K562 (cell line): Measurements from ENCODE around the gene MAGIX. TPM values are rescaled to one million over a fixed set of nuclear protein-coding genes. Genes with fewer than 3 reads are reported as not detected.
A peak's percentile ranks its signal among the peaks of the same experiment; 100 is the strongest.

Source experiments
- DACH1 ChIP-seq: fragments of 450-650 bp; IDR thresholded peaks from 2 replicates; pipeline ENCODE4 v1.6.1; 2018; ENCODE audit not compliant: partially characterized antibody
- HCFC1 ChIP-seq: IDR thresholded peaks from 2 replicates; pipeline ENCODE4 v1.6.1; 2012; ENCODE audit warnings: low read depth, low read length, improper control_type of control experiment
- HIVEP1 ChIP-seq: fragments of 250-450 bp; sonication (Bioruptor Pico); IDR thresholded peaks from 2 replicates; pipeline ENCODE4 v1.4.0; 2020; ENCODE audit warnings: mild to moderate bottlenecking
- PRMT5 ChIP-seq: sonication (generic); formaldehyde crosslinking; IDR thresholded peaks from 2 replicates; pipeline ENCODE4 v1.5.0; 2020; ENCODE audit warnings: missing genetic modification reagents
- RBFOX2 ChIP-seq: fragments of 200-400 bp; formaldehyde crosslinking; IDR thresholded peaks from 2 replicates; pipeline ENCODE4 v1.6.1; 2017; ENCODE audit warnings: low read depth, mild to moderate bottlenecking, low read length, moderate library complexity
- SMAD1 ChIP-seq: fragments of 150-350 bp; IDR thresholded peaks from 2 replicates; pipeline ENCODE4 v1.6.1; 2014; ENCODE audit warnings: low read length, low read depth; ENCODE audit not compliant: partially characterized antibody
- ZNF232 ChIP-seq: sonication (generic); formaldehyde crosslinking; IDR thresholded peaks from 2 replicates; pipeline ENCODE4 v1.8.0; 2022; ENCODE audit warnings: mild to moderate bottlenecking, missing genetic modification reagents
- ZNF324 ChIP-seq: fragments of 250-450 bp; sonication (Bioruptor Pico); IDR thresholded peaks from 2 replicates; pipeline ENCODE4 v1.4.0; 2020; ENCODE audit warnings: mild to moderate bottlenecking
- polyA plus RNA-seq, 8 experiments: library from polyadenylated mRNA; depleted of rRNA in 4 of 8; stranded (reverse) in 5 of 8; unstranded in 3 of 8; fragments of >200 nt; fragmentation: Nextera tagmentation in 2 of 8; fragmentation: Illumina TruSeq in 1 of 8; extraction: Ambion mirVana in 2 of 8; extraction: Trizol in 1 of 8; gene quantifications; 2 replicates each; pipeline versions ENCODE4 v1.2.1 to v1.2.3, GENCODE V29; 2011 to 2014; ENCODE audit warnings: inconsistent platforms in 1 of 8, missing spikeins in 1 of 8
- total RNA-seq, 7 experiments: library from RNA; depleted of rRNA in 6 of 7; stranded (reverse); fragments of >200 nt in 6 of 7; fragmentation: Illumina TruSeq in 2 of 7; extraction: Trizol in 2 of 7; gene quantifications; 2 replicates each; pipeline versions ENCODE4 v1.2.1 to v1.2.3, GENCODE V29; 2011 to 2021; ENCODE audit warnings: low replicate concordance in 1 of 7
- TF ChIP-seq, protein P1 (sequence below): fragments of 250-450 bp; sonication (Bioruptor Pico); IDR thresholded peaks from 2 replicates; pipeline ENCODE4 v1.4.0; 2020
- TF ChIP-seq, protein P2 (sequence below): sonication (generic); formaldehyde crosslinking; IDR thresholded peaks from 2 replicates; pipeline ENCODE4 v1.8.0; 2022; ENCODE audit warnings: missing genetic modification reagents, mild to moderate bottlenecking, borderline replicate concordance
- TF ChIP-seq, protein P3 (sequence below): fragments of 250-450 bp; sonication (Bioruptor Pico); IDR thresholded peaks from 2 replicates; pipeline ENCODE4 v1.8.0; 2021; ENCODE audit warnings: moderate library complexity, mild to moderate bottlenecking, inconsistent platforms
- TF ChIP-seq, protein P4 (sequence below): fragments of 250-450 bp; sonication (Bioruptor Pico); IDR thresholded peaks from 2 replicates; pipeline ENCODE4 v1.8.0; 2022; ENCODE audit warnings: inconsistent platforms
- TF ChIP-seq, protein P5 (sequence below), 2 experiments: IDR thresholded peaks in 1 of 2; conservative IDR thresholded peaks in 1 of 2; 2 replicates each; pipeline ENCODE4 v1.6.1; 2016; ENCODE audit warnings: low read depth in 2 of 2, mild to moderate bottlenecking in 1 of 2, missing compliant biosample characterization in 1 of 2, missing genetic modification characterization in 1 of 2, moderate library complexity in 1 of 2

MAGIX gene
- total and polyA plus RNA-seq, 9 of the 15 experiments (the other 6 are each of a cell fraction or from before 2014, with no cell fraction given), result 0.08 to 3.5 (median 0.47) TPM

DNA sequence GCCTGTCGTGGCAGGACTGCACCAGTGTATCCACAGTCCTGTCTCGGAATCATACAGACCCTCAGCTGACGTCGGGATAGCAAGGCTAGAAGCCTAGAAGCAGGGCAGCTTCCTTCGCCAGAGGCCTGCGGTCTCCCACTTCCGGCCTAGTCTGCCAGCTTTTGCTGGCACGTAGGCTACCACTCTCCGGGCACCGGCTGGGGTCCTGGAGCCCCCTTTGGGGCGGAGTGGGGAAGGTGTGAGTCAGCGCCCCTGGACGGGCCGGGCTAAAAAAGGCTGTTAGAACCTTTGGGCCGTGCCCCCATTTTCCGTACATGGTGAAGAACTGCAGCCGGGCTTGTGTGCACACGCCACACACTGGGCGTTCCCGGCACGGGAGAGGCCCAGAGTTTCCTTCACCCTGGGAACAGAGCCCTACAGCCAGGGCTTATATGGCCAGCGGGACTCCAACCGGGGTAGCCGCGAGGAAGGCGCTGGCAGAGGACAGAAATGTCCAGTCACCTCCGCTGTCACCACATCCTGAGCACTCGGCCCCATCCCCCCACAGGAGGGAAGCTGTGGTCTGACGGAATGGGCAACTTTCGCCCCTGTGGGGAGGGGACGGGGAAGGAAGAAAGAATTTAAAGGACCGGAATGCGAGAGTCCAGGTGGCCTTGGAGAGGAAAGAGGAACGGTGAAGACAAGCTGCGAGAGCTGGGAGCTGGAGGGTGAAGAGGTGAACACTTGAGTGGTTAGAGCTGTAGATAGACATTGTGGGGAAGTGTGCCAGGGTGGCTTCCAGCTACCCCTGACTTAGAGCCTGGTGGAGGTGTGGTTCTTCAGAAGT is 4.6 kb downstream of the MAGIX start (continued):
- TF ChIP-seq HCFC1, result 0 out of 2 replicates have a peak, but pooled peaks have one; percentile 6
- no peak for TF ChIP-seq ZNF324 (CRISPR knock-in tag)
- TF ChIP-seq, protein P1, sequence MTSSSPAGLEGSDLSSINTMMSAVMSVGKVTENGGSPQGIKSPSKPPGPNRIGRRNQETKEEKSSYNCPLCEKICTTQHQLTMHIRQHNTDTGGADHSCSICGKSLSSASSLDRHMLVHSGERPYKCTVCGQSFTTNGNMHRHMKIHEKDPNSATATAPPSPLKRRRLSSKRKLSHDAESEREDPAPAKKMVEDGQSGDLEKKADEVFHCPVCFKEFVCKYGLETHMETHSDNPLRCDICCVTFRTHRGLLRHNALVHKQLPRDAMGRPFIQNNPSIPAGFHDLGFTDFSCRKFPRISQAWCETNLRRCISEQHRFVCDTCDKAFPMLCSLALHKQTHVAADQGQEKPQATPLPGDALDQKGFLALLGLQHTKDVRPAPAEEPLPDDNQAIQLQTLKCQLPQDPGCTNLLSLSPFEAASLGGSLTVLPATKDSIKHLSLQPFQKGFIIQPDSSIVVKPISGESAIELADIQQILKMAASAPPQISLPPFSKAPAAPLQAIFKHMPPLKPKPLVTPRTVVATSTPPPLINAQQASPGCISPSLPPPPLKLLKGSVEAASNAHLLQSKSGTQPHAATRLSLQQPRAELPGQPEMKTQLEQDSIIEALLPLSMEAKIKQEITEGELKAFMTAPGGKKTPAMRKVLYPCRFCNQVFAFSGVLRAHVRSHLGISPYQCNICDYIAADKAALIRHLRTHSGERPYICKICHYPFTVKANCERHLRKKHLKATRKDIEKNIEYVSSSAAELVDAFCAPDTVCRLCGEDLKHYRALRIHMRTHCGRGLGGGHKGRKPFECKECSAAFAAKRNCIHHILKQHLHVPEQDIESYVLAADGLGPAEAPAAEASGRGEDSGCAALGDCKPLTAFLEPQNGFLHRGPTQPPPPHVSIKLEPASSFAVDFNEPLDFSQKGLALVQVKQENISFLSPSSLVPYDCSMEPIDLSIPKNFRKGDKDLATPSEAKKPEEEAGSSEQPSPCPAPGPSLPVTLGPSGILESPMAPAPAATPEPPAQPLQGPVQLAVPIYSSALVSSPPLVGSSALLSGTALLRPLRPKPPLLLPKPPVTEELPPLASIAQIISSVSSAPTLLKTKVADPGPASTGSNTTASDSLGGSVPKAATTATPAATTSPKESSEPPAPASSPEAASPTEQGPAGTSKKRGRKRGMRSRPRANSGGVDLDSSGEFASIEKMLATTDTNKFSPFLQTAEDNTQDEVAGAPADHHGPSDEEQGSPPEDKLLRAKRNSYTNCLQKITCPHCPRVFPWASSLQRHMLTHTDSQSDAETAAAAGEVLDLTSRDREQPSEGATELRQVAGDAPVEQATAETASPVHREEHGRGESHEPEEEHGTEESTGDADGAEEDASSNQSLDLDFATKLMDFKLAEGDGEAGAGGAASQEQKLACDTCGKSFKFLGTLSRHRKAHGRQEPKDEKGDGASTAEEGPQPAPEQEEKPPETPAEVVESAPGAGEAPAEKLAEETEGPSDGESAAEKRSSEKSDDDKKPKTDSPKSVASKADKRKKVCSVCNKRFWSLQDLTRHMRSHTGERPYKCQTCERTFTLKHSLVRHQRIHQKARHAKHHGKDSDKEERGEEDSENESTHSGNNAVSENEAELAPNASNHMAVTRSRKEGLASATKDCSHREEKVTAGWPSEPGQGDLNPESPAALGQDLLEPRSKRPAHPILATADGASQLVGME (CRISPR knock-in tag), result no peak
- TF ChIP-seq, protein P2, sequence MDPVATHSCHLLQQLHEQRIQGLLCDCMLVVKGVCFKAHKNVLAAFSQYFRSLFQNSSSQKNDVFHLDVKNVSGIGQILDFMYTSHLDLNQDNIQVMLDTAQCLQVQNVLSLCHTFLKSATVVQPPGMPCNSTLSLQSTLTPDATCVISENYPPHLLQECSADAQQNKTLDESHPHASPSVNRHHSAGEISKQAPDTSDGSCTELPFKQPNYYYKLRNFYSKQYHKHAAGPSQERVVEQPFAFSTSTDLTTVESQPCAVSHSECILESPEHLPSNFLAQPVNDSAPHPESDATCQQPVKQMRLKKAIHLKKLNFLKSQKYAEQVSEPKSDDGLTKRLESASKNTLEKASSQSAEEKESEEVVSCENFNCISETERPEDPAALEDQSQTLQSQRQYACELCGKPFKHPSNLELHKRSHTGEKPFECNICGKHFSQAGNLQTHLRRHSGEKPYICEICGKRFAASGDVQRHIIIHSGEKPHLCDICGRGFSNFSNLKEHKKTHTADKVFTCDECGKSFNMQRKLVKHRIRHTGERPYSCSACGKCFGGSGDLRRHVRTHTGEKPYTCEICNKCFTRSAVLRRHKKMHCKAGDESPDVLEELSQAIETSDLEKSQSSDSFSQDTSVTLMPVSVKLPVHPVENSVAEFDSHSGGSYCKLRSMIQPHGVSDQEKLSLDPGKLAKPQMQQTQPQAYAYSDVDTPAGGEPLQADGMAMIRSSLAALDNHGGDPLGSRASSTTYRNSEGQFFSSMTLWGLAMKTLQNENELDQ (CRISPR knock-in tag), result no peak
- TF ChIP-seq, protein P3, sequence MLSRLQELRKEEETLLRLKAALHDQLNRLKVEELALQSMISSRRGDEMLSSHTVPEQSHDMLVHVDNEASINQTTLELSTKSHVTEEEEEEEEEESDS (CRISPR knock-in tag), result no peak
- TF ChIP-seq, protein P4, sequence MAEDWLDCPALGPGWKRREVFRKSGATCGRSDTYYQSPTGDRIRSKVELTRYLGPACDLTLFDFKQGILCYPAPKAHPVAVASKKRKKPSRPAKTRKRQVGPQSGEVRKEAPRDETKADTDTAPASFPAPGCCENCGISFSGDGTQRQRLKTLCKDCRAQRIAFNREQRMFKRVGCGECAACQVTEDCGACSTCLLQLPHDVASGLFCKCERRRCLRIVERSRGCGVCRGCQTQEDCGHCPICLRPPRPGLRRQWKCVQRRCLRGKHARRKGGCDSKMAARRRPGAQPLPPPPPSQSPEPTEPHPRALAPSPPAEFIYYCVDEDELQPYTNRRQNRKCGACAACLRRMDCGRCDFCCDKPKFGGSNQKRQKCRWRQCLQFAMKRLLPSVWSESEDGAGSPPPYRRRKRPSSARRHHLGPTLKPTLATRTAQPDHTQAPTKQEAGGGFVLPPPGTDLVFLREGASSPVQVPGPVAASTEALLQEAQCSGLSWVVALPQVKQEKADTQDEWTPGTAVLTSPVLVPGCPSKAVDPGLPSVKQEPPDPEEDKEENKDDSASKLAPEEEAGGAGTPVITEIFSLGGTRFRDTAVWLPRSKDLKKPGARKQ (CRISPR knock-in tag), result no peak
- TF ChIP-seq SMAD1, result no peak
- TF ChIP-seq, protein P5, sequence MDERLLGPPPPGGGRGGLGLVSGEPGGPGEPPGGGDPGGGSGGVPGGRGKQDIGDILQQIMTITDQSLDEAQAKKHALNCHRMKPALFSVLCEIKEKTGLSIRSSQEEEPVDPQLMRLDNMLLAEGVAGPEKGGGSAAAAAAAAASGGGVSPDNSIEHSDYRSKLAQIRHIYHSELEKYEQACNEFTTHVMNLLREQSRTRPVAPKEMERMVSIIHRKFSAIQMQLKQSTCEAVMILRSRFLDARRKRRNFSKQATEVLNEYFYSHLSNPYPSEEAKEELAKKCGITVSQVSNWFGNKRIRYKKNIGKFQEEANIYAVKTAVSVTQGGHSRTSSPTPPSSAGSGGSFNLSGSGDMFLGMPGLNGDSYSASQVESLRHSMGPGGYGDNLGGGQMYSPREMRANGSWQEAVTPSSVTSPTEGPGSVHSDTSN (CRISPR knock-in tag; IDR thresholded peaks at IDR 0.05; ENCODE audit: low read depth), result no peak
- TF ChIP-seq, protein P5 (tag; conservative IDR thresholded peaks at IDR 0.05; ENCODE audit: low read depth), result no peak
- no peak for TF ChIP-seq HIVEP1 (CRISPR knock-in tag)
- peak; percentile 83 for TF ChIP-seq RBFOX2
- TF ChIP-seq ZNF232 (CRISPR knock-in tag), result no peak
- no peak for TF ChIP-seq PRMT5
- TF ChIP-seq DACH1, result no peak
